K562 (cell line): Measurements from ENCODE around the gene MTG2. TPM values are rescaled to one million over a fixed set of nuclear protein-coding genes. Genes with fewer than 3 reads are reported as not detected.
A peak's percentile ranks its signal among the peaks of the same experiment; 100 is the strongest.

Source experiments
- ASH1L ChIP-seq: fragments of 450-650 bp; IDR thresholded peaks from 2 replicates; pipeline ENCODE4 v1.6.1; 2018; ENCODE audit warnings: borderline replicate concordance, mild to moderate bottlenecking, low read depth; ENCODE audit not compliant: partially characterized antibody
- CEBPB ChIP-seq: fragments of 450-650 bp; IDR thresholded peaks from 2 replicates; pipeline ENCODE4 v1.6.1; 2016; ENCODE audit warnings: missing genetic modification characterization, missing compliant biosample characterization
- ELF2 ChIP-seq: fragments of 250-450 bp; sonication (Bioruptor Pico); IDR thresholded peaks from 2 replicates; pipeline ENCODE4 v1.5.0; 2021; ENCODE audit warnings: mild to moderate bottlenecking
- HDAC8 ChIP-seq: fragments of 450-650 bp; IDR thresholded peaks from 2 replicates; pipeline ENCODE4 v1.6.1; 2016; ENCODE audit warnings: mild to moderate bottlenecking, missing genetic modification characterization, moderate library complexity, missing compliant biosample characterization
- HIVEP1 ChIP-seq: fragments of 250-450 bp; sonication (Bioruptor Pico); IDR thresholded peaks from 2 replicates; pipeline ENCODE4 v1.4.0; 2020; ENCODE audit warnings: mild to moderate bottlenecking
- HMGN3 ChIP-seq: IDR thresholded peaks from 2 replicates; pipeline ENCODE4 v1.6.1; 2011; ENCODE audit warnings: borderline replicate concordance, low read depth, mild to moderate bottlenecking, mixed read lengths, low read length; ENCODE audit not compliant: insufficient read length; ENCODE audit errors: extremely low read depth
- HOXB6 ChIP-seq: fragments of 250-450 bp; sonication (Bioruptor Pico); IDR thresholded peaks from 2 replicates; pipeline ENCODE4 v1.5.1; 2022; ENCODE audit warnings: mild to moderate bottlenecking, borderline replicate concordance
- KLF16 ChIP-seq: IDR thresholded peaks from 2 replicates; pipeline ENCODE4 v1.6.1; 2016; ENCODE audit warnings: antibody characterized with exemption
- MAFF ChIP-seq: IDR thresholded peaks from 2 replicates; pipeline ENCODE4 v1.6.1; 2012; ENCODE audit warnings: low read length, improper control_type of control experiment
- MTF1 ChIP-seq: fragments of 250-450 bp; sonication (Bioruptor Pico); IDR thresholded peaks from 2 replicates; pipeline ENCODE4 v1.9.0; 2021; ENCODE audit warnings: moderate library complexity, mild to moderate bottlenecking, inconsistent platforms, borderline replicate concordance
- RCOR1 ChIP-seq, 2 experiments: IDR thresholded peaks; 2 replicates each; pipeline ENCODE4 v1.6.1; 2012; ENCODE audit warnings: low read depth in 2 of 2, low read length in 2 of 2, borderline replicate concordance in 1 of 2, improper control_type of control experiment in 1 of 2
- SMARCA5 ChIP-seq: fragments of 450-650 bp; IDR thresholded peaks from 2 replicates; pipeline ENCODE4 v1.6.1; 2016
- STAT5A ChIP-seq: IDR thresholded peaks from 2 replicates; pipeline ENCODE4 v1.6.1; 2012; ENCODE audit warnings: low read length, inconsistent platforms, borderline replicate concordance
- TAF9B ChIP-seq: fragments of 450-650 bp; IDR thresholded peaks from 2 replicates; pipeline ENCODE4 v1.6.1; 2018; ENCODE audit warnings: mild to moderate bottlenecking; ENCODE audit not compliant: partially characterized antibody
- VEZF1 ChIP-seq: fragments of 200-800 bp; sonication (Bioruptor generic); IDR thresholded peaks from 2 replicates; pipeline ENCODE4 v1.6.1; 2017; ENCODE audit warnings: missing genetic modification characterization, missing compliant biosample characterization
- YY1 ChIP-seq, 3 experiments: IDR thresholded peaks; 2 replicates each; pipeline ENCODE4 v1.6.1; 2011; ENCODE audit warnings: low read length in 2 of 3, mild to moderate bottlenecking in 2 of 3, moderate library complexity in 2 of 3, borderline replicate concordance in 1 of 3, control low read depth in 1 of 3, low read depth in 1 of 3; ENCODE audit not compliant: insufficient read depth in 3 of 3, insufficient replicate concordance in 2 of 3, control insufficient read depth in 1 of 3, insufficient read length in 1 of 3; ENCODE audit errors: extremely low read depth in 1 of 3
- ZBTB34 ChIP-seq: fragments of 250-450 bp; sonication (Bioruptor Pico); IDR thresholded peaks from 2 replicates; pipeline ENCODE4 v1.8.0; 2021; ENCODE audit warnings: mild to moderate bottlenecking, moderate library complexity
- ZMIZ1 ChIP-seq, 2 experiments: fragments of 150-350 bp in 1 of 2; IDR thresholded peaks; 2 replicates each; pipeline ENCODE4 v1.6.1; 2012 to 2016; ENCODE audit warnings: low read depth in 2 of 2, low read length in 2 of 2, mild to moderate bottlenecking in 1 of 2, moderate library complexity in 1 of 2
- ZNF239 ChIP-seq: fragments of 250-450 bp; sonication (Bioruptor Pico); IDR thresholded peaks from 2 replicates; pipeline ENCODE4 v1.4.0; 2020; ENCODE audit warnings: mild to moderate bottlenecking
- ZNF347 ChIP-seq: fragments of 450-650 bp; formaldehyde crosslinking; IDR thresholded peaks from 2 replicates; pipeline ENCODE4 v1.4.0; 2020; ENCODE audit warnings: low read depth, mild to moderate bottlenecking, moderate library complexity
- ZNF76 ChIP-seq: fragments of 250-450 bp; sonication (Bioruptor Pico); IDR thresholded peaks from 2 replicates; pipeline ENCODE4 v1.4.0; 2020; ENCODE audit warnings: mild to moderate bottlenecking, moderate library complexity, borderline replicate concordance
- polyA plus RNA-seq, 8 experiments: library from polyadenylated mRNA; depleted of rRNA in 4 of 8; stranded (reverse) in 5 of 8; unstranded in 3 of 8; fragments of >200 nt; fragmentation: Nextera tagmentation in 2 of 8; fragmentation: Illumina TruSeq in 1 of 8; extraction: Ambion mirVana in 2 of 8; extraction: Trizol in 1 of 8; gene quantifications; 2 replicates each; pipeline versions ENCODE4 v1.2.1 to v1.2.3, GENCODE V29; 2011 to 2014; ENCODE audit warnings: inconsistent platforms in 1 of 8, missing spikeins in 1 of 8
- total RNA-seq, 7 experiments: library from RNA; depleted of rRNA in 6 of 7; stranded (reverse); fragments of >200 nt in 6 of 7; fragmentation: Illumina TruSeq in 2 of 7; extraction: Trizol in 2 of 7; gene quantifications; 2 replicates each; pipeline versions ENCODE4 v1.2.1 to v1.2.3, GENCODE V29; 2011 to 2021; ENCODE audit warnings: low replicate concordance in 1 of 7

MTG2 gene
- total and polyA plus RNA-seq, 9 of the 15 experiments (the other 6 are each of a cell fraction or from before 2014, with no cell fraction given) = 8.7 to 67.5 (median 44.5) TPM

- TF ChIP-seq ZMIZ1 (IDR thresholded peaks at IDR 0.05; ENCODE audit: low read depth in 2 of 2, low read length in 2 of 2) (peak in 1 of 2 experiments; percentile 6; a peak in 1 of 4 replicates), HDAC8 (tag) (no peak), ZNF239 (CRISPR knock-in tag) (no peak), ZNF347 (CRISPR knock-in tag) (no peak), MTF1 (CRISPR knock-in tag) (no peak), MAFF (no peak), ZNF76 (CRISPR knock-in tag) (no peak), RCOR1 (IDR thresholded peaks at IDR 0.05; ENCODE audit: borderline replicate concordance in 1 of 2, low read depth in 2 of 2, low read length in 2 of 2) (no peak), ASH1L (no peak), ELF2 (CRISPR knock-in tag) (no peak), HMGN3 (peak; percentile 75), STAT5A (no peak), KLF16 (no peak), HOXB6 (CRISPR knock-in tag) (no peak), HIVEP1 (CRISPR knock-in tag) (no peak), CEBPB (tag) (no peak), VEZF1 (CRISPR knock-in tag) (peak; percentile 100), YY1 (IDR thresholded peaks at IDR 0.05; ENCODE audit: borderline replicate concordance in 1 of 3, control insufficient read depth in 1 of 3, extremely low read depth in 1 of 3, insufficient read depth in 3 of 3, insufficient read length in 1 of 3, insufficient replicate concordance in 2 of 3, low read depth in 1 of 3, low read length in 2 of 3) (peak in 2 of 3 experiments; percentile 58 to 67), ZBTB34 (no peak), TAF9B (no peak), SMARCA5 (no peak)
Observed at GRCh38 chr20:62143081-62143956, 39.5 kb upstream of the MTG2 start, which contains the start of the genes PSMA7 and SS18L1 (continued).
